ENCODE measurements around the gene TEX9. TPM values are rescaled to one million over a fixed set of nuclear protein-coding genes. Genes with fewer than 3 reads are reported as not detected.
A peak's percentile ranks its signal among the peaks of the same experiment; 100 is the strongest.
"Not testable (repeated sequence)": the region's sequence is repeated elsewhere in the genome, so short reads cannot be mapped to it uniquely, and the experiment has no call there.

Gene TEX9
- total RNA-seq, 1 experiment from 2014 or later, result 14.6 TPM

DNA sequence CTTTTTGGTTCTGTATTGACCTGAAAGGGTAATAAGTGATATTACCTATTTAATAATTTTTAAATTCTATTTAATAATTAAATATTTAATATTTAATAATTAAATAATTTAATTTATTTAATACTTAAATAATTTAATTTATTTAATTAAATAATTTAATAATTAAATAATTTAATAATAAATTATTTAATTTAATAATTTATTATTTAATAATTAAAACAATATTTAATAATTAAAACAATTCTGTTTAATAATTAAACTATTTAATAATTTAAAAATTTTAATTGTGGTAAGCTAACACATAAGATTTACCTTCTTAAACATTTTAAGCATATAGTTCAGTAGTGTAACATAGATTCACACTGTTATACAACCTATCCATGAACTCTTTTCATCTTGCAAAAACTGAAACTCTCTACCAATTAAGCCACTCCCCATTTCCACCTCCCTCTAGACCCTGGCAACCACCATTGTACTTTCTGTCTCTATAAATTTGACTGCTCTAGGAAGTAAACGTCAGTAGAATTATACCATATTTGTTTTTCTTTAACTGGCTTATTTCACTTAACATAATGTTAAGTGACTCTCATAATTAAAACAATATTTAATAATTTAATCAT, 48.0 kb downstream of the TEX9 start:
- in situ Hi-C loops (cut with HindIII; ENCODE audit: low pct_unique_long_range_greater_than_20kb, low sequenced_read_pairs); DNase-seq (ENCODE audit: low read depth): not testable (repeated sequence)

DNA sequence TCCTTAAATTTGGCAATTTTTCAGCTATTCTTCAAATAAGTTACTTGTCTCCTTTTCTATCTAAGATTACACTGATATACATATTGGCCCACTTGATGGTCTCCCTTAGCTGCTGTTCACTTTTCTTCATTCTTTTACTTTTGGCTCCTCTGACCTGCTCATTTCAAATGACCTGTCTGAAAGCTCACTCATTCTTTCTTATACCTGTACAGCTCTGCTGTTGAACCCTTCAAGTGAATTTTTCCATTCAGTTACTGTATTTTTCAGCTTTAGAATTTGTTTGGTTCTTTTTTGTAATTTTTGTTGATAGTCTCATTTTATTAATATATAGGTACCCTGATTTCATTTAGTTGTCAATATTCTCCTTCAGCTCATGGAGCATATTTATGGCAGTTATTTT, 60.0 kb downstream of the TEX9 start:
- DNase-seq (ENCODE audit: low read depth), result no peak

DNA sequence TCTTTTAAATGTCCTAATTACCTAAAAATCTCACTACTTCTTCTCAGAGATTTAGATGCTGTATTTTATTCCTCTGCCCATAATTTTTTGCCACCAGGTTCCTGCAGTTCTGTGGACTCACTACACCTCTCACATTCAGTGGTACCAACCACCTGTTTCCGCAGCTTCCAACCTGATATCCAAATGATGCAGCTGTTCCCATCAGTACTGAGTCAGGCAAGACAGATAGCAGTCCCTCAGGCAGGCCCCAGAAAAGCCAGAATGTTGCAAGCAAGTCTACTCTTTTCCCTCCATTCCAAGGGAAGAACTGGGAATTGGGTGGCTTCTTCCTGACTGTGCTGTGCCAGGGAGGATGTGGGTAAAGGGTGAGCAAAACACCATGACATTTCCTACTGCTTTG, 60.8 kb downstream of the TEX9 start:
- no peak for DNase-seq (ENCODE audit: low read depth)
- in situ Hi-C loops (cut with HindIII; ENCODE audit: low pct_unique_long_range_greater_than_20kb, low sequenced_read_pairs), result no loop called here

More for the DNA sequence above, 60.0 kb downstream of the TEX9 start:
- in situ Hi-C loops (cut with HindIII; ENCODE audit: low pct_unique_long_range_greater_than_20kb, low sequenced_read_pairs), result no loop called here

DNA sequence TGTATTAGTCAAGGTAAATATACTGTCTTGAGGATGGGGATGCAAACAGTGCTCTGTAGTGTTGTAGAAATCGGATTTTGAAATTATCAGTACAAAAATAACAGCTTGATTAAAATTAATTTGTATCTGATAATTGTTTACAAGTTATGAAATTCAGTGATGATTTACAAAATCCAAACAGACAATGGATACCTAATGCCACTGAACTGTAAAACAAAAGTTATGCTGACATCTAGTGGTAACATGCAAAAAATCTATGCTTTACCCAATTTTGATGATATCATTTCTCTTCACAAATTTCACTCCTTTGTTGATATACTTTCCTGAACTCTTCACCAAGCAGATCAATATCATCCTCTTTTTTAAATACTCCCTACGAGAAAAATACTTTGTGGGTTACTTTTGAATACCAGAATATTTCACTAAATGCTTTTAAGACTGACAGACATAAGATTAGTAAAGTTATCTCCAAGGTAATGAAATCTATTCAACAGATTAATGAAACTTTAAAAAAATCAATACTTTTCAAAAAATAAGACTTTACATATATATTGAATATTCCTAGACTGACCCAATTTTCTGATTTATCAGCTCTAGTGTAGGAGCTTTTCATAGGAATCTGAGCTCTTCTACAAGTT, 63.7 kb downstream of the TEX9 start:
- DNase-seq (ENCODE audit: low read depth), result peak; percentile 29
- in situ Hi-C loops (cut with HindIII; ENCODE audit: low pct_unique_long_range_greater_than_20kb, low sequenced_read_pairs), result no loop called here

DNA sequence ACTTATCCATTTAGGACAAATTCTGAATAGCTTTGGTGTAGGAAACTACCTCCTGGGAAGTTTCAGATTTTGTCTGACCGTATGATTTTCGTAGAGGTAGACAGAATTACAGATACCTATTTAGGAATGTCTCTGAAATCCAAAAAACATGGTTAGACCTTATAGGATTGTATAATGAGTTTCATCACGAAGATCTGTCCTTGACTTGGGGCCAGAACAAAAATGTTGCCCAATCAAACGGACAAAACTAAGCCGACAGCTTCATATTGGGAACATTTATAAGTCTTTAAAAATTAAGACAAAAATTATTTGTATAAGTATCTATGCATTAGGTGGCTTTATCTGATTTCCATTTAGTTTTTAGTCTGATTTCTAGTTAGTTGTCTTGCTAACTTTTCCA, 67.1 kb downstream of the TEX9 start:
- no peak for DNase-seq (ENCODE audit: low read depth)
- in situ Hi-C loops (cut with HindIII; ENCODE audit: low pct_unique_long_range_greater_than_20kb, low sequenced_read_pairs), result no loop called here

DNA sequence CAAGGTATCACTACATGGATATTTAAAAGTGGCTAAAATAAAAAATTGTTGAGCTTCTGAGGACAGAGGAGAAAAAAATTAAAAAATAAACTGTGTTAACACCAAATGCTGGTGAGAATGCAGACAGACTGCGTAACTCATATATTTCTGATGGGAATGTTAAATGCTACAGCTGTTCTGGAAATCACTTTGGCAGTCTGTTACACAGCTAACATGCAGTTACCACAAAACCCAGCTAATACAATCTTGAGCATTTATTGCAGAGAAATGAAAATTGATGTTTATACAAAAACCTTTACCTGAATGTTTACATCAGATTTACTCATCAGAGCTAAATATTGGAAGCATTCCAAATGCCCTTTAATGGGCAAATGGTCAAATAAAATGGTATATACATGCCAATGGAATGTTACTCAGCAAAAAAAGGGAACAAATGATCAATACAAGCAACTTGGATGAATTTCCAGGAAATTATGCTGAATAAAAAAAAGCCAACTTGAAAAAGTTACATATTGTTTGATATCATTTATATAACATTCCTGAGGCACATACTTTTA, 75.1 kb downstream of the TEX9 start:
- no peak for DNase-seq (ENCODE audit: low read depth)
- in situ Hi-C loops (cut with HindIII; ENCODE audit: low pct_unique_long_range_greater_than_20kb, low sequenced_read_pairs), result no loop called here

DNA sequence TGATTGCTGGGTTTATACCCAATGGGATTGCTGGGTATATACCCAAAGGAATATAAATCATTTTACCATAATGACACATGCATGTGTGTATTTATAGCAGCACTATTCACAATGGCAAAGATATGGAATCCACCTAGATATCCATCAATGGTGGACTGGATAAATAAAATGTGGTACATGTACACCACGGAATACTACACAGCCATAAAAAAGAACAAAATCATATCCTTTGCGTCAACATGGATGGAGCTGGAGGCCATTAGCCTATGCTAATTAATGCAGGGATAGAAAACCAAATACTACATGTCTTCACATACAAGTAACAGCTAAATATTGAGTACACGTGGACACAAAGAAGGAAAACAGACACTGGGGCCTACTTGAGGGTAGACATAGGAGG, 77.1 kb downstream of the TEX9 start:
- in situ Hi-C loops (cut with HindIII; ENCODE audit: low pct_unique_long_range_greater_than_20kb, low sequenced_read_pairs), result no loop called here

DNA sequence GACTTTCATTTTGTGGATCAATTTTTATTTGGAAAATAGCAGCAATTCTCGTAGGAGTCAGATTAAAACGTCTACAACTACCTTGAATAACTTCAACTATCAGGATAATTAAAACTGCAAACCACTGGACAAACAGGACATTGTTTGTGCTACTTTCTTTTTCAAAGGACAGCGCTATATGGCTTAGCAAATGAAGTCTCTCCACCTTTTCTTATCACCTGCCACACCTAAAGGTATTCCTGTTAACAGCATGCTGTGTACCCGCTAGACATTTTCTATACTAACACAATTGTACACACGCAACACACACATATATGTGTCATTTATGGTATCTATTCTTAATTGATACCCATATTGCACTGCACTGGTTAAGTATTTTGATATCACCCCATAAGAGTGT, 80.5 kb downstream of the TEX9 start:
- in situ Hi-C loops (cut with HindIII; ENCODE audit: low pct_unique_long_range_greater_than_20kb, low sequenced_read_pairs), result no loop called here
- DNase-seq (ENCODE audit: low read depth), result no peak

More for the DNA sequence above, 77.1 kb downstream of the TEX9 start:
- no peak for DNase-seq (ENCODE audit: low read depth)

DNA sequence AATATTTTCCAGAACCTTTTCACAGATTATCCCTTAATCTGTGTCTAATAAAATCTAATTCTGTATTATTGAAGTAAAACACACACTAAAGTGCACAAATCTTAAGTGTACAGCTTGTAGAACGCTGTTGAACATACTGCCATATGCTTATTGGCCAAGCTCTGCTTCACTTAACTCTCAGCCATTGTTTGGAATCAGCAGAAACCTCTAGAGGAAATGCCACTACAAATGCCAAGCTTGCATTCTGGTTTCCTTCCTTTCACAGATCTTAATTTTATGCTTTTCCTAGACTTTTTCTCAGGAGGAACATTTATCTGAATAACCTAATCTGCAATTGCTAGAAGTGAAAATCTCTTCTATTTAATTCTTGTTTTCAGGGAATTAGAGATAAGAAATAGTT, 89.6 kb downstream of the TEX9 start:
- DNase-seq (ENCODE audit: low read depth), result no peak
- in situ Hi-C loops (cut with HindIII; ENCODE audit: low pct_unique_long_range_greater_than_20kb, low sequenced_read_pairs), result no loop called here

DNA sequence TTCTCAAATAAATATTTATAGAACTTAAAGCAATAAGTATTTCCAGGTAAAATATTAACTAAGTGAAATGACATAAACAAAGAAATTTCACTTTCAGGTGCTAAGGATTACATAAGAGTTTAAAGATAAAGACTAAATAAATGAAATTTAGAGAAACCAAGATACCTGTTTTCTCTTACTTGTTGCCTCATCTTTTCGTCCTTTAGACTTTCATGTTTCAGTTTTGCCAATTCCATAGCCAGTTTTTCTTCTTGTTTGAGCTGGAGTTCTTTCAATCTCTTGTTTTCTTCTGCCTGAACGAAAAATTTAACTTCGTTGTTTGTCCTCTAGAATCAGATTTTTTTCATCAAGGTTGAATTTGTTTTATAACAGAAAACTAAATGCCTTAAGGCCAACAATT, 91.0 kb downstream of the TEX9 start:
- DNase-seq (ENCODE audit: low read depth), result no peak
- in situ Hi-C loops (cut with HindIII; ENCODE audit: low pct_unique_long_range_greater_than_20kb, low sequenced_read_pairs), result no loop called here

DNA sequence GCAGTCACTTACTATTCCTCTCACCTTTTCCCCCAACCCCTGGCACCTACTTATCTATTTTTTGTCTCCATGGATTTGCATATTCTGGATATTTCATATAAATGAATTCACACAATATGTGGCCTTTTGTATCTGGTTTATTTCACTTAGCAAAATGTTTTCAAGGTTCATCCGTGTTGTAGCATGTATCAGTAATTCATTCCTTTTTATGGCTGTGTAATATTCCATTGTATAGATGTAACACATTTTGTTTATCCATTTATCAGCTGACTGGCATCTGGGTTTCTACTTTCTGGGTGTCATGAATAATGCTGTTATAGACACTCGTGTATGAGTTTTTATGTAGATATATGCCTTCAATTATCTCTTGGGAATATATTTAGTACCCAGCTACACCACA, 93.9 kb downstream of the TEX9 start:
- in situ Hi-C loops (cut with HindIII; ENCODE audit: low pct_unique_long_range_greater_than_20kb, low sequenced_read_pairs), result no loop called here
- DNase-seq (ENCODE audit: low read depth), result no peak

DNA sequence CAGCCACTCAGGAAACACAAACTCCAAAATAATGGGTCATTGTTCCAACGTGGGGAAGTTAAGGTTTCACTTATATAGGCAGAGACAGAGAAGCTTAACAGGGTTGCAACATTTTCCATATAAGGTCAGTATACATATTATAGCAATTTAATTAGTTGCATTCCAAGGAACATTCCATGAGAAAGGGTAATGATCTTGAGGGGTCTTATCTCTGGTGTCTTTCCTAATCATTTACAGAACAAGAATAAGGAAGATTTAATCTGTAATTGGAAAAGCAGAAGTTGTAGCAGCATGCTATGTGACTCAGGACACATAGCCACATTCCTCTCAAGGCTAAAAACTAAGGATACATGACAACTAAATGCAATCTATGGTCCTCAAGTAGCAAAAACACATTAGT, 94.8 kb downstream of the TEX9 start:
- DNase-seq (ENCODE audit: low read depth), result peak; percentile 19
- in situ Hi-C loops (cut with HindIII; ENCODE audit: low pct_unique_long_range_greater_than_20kb, low sequenced_read_pairs), result no loop called here

DNA sequence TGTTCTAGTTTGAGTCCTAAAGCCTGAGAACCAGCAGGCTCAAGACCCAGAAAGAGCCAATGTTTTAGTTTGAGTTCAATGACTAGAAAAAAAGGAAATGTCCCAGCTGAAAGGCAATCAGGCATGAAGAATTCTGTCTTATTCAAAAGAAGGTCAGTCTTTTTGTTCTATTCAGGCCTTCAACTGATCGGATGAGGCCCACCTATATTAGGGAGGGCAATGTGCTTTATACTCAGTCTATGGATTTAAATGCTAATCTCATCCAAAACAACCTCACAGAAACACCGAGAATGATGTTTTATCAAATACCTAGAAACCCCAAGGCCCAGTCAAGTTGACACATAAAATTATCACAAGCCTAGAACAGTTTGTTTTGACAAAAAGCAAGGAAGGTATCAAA, 95.7 kb downstream of the TEX9 start:
- in situ Hi-C loops (cut with HindIII; ENCODE audit: low pct_unique_long_range_greater_than_20kb, low sequenced_read_pairs), result no loop called here
- no peak for DNase-seq (ENCODE audit: low read depth)

DNA sequence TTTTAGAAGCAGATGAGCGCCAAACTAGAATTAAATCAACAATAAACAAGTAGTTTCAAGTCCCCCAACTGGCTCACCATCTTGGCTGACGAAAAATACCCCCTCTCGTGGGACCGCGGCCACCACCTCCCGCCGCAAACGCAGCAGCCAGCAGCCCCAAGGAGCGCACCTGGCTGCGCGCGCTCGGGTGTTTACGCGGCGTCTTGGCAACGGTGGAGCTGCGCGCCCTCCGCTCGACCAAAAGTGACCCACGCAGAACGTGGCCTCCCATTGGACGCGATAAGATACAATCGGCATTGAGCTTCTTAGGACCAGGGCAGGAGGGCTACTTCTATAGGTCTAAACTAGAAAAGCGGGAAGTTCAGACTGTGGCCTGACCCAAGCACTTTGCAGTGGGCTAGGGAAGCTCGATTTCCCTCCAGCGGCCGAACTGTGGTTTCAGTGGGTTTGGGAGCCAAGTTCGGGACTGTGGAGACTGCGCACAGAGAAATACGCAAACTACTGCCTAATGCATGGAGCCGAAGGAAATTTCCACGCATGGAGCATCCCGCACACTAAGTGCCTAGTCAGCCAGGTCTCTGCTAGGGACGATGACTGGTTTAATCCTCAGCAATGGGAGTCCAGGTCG, 99.8 kb downstream of the TEX9 start, which contains the start of gene MNS1:
MNS1 (minus strand) TSS at position 245 of the 628 bp plus-strand sequence; CDS start at position 80, 165 bp downstream.
- in situ Hi-C loops (cut with HindIII; ENCODE audit: low pct_unique_long_range_greater_than_20kb, low sequenced_read_pairs), result no loop called here
- peak; percentile 96 for DNase-seq (ENCODE audit: low read depth)

DNA sequence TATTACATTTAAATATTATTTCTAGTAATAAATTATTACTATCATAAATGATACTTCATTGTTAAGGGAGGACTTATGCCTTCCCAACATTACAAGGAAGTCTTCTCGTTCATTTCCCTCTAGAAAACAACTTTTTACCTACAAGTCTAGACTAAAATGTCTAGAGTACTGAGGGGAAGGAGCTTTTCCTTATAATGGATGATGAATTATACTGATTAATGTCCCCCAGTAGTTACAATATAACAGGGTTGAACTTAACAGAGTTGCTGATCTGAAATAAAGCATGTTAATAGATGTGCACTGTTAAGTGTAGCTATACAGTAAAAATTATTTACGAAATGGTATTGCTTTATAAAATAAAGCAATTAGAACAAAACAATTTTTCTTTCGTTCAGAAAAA, 102.4 kb downstream of the TEX9 start:
- in situ Hi-C loops (cut with HindIII; ENCODE audit: low pct_unique_long_range_greater_than_20kb, low sequenced_read_pairs), result no loop called here

DNA sequence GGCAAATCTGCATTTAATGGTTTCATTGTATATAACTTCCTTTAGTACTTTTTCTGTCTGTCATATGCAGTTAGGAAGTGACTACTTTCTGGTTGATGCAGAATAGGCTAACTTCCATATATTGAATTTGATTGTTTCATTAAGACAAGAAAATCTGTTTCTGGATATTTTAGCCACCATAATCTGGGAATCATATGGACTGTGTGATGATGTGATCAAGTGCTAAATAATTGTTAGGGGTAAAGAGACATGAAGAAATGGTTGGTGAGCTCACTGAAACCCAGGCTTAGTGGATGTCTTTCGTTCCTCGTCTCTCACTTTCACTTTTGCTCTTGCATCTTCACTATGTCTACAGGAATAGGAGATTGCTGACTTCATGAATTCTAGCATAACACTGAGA, 103.2 kb downstream of the TEX9 start:
- in situ Hi-C loops (cut with HindIII; ENCODE audit: low pct_unique_long_range_greater_than_20kb, low sequenced_read_pairs), result no loop called here
- peak; percentile 16 for DNase-seq (ENCODE audit: low read depth)

More for the DNA sequence above, 102.4 kb downstream of the TEX9 start:
- DNase-seq (ENCODE audit: low read depth), result peak; percentile 25

DNA sequence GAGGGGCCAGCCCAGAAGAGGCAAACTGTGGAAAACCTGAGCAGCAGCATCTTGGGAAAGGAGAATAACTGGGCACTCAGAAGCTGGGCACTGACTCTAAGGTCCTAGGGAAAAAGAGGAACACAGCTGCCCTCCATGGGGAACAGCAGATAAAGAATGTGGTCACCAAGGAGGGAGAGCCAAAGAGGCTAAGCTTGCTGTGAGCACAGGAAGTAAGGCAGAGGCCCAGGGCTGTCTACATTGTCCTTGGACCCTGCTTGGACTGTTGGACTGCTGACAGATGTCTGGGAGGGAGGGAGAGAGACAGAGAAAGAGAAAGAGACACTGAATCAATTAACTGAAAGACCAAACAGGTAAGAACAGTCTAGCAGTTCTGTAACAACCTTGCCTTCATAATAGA, 104.3 kb downstream of the TEX9 start:
- DNase-seq (ENCODE audit: low read depth), result no peak
- in situ Hi-C loops (cut with HindIII; ENCODE audit: low pct_unique_long_range_greater_than_20kb, low sequenced_read_pairs), result no loop called here

DNA sequence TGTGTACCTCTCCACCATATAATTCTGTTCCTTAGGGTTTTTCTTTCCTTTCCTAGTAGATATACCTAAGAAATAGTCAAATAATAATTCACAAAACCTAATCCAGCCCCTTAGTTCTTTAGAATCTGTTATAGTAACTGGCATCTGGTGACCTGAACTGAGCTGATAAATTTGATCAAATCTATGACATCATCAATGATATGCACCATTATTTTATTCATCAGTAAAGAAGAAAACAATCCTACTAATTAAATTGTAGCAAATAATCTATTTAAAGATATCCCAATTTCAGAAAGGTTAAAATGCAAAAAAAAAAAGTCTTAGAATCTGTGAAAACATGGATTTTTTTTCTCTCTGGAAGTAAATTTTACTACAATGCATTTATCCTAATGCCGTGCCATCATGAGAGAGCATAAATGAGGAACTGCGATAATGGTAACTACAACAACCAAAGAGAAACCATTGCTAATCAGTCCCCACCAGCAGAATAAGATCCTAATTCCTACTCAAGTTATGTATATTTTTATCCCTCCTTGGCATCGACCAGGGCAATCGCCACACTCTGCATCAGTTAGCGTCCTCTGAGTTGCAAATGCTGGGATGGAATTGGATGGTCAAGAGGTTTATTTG, 106.3 kb downstream of the TEX9 start:
- in situ Hi-C loops (cut with HindIII; ENCODE audit: low pct_unique_long_range_greater_than_20kb, low sequenced_read_pairs), result no loop called here
- no peak for DNase-seq (ENCODE audit: low read depth)

DNA sequence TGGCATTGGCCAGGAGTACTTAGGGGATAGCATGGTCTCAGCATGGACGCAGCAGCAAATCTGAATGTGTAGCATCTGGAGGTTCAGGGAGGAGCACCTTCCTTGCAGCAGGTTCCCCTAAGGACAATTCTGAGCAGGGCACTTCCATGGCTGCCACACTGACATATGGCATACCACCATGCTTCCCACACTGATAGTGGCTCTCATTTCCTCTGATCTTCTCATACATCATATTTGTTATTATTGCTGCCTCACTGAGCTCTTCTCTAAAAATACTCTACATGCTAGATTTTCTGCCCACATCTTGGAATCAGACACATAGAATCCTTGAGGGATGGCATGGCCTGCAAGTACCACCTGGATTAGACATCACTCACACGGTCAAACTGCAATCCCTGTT, 107.1 kb downstream of the TEX9 start:
- in situ Hi-C loops (cut with HindIII; ENCODE audit: low pct_unique_long_range_greater_than_20kb, low sequenced_read_pairs), result no loop called here
- DNase-seq (ENCODE audit: low read depth), result no peak

All from Caki2 (cell line).